Heart left ventricle (tissue), 13 donors: Measurements from ENCODE around the gene CREB3L1.

Source experiments
- CTCF ChIP-seq, 12 donors: fragments of 200-600 bp; sonication (generic) in 4 of 12; IDR thresholded peaks; one replicate each; pipeline versions ENCODE4 v1.5.0 to v1.8.0; 2018 to 2022; ENCODE audit warnings: antibody characterized with exemption in 12 of 12, mild to moderate bottlenecking in 5 of 12
- POLR2A ChIP-seq, 2 donors: fragments of 450-650 bp; IDR thresholded peaks; one replicate each; pipeline ENCODE4 v1.6.1; 2017; ENCODE audit warnings: antibody characterized with exemption in 2 of 2, mild to moderate bottlenecking in 2 of 2, moderate library complexity in 2 of 2
- donor health status: ischemic (EF 13 %, LVEDD 7.1; RV severe dilation, severe dysfunction).
- donor health status: DM: no; HTN: yes; CAD: no.
- donor health status: DM: no; HTN: no; CAD: no.
- donor health status: ischemic (EF 25% LVEDD 6.9; RV normal size, moderate dysfunction).
- donor health status: ischemic (EF 25% LVEDD 5.7; RV mildly dilated, moderate dysfunction).
- donor health status: ischemic (EF 35%, LVEDD 5.7; RV mildly dilated, moderate dysfunction).
- donor health status: nonischemic (EF 11% LVEDD 7.7; RV severe dilation, severe dysfunction).
- donor health status: DM: yes; HTN: yes; CAD: no.
- donor health status: PGD.
- donor health status: ischemic (EF 29% LVEDD 5.4; RV normal size, mild dysfunction).
- donor health status: nonischemic (EF 23%, LVEDD 6.1; RV moderate dilation, normal function).

GRCh38 chr11:46243796-46244109, 33.7 kb upstream of the CREB3L1 start:
- TF ChIP-seq POLR2A (IDR thresholded peaks at IDR 0.05) = no peak
- TF ChIP-seq CTCF (IDR thresholded peaks at IDR 0.05) = no peak
